IgD-negative memory B cell (primary cell): Measurements from ENCODE around the gene GATA1. TPM values are rescaled to one million over a fixed set of nuclear protein-coding genes. Genes with fewer than 3 reads are reported as not detected.

ENCODE experiments used
- H3K27ac Mint-ChIP-seq, 3 donors: one replicate each; pipeline ENCODE4 v1.8.0; 2020 to 2022; ENCODE audit warnings: mild to moderate bottlenecking in 3 of 3, mixed read lengths in 3 of 3, moderate library complexity in 1 of 3
- H3K27me3 Mint-ChIP-seq: one replicate; pipeline ENCODE4 v1.8.0; 2021; ENCODE audit warnings: mixed read lengths
- H3K36me3 Mint-ChIP-seq: one replicate; pipeline ENCODE4 v1.8.0; 2020; ENCODE audit warnings: mild to moderate bottlenecking, mixed read lengths
- H3K4me1 Mint-ChIP-seq, 3 donors: one replicate each; pipeline ENCODE4 v1.8.0; 2020 to 2022; ENCODE audit warnings: mixed read lengths in 3 of 3, mild to moderate bottlenecking in 1 of 3
- H3K4me3 Mint-ChIP-seq, 4 donors: one replicate each; pipeline ENCODE4 v1.8.0; 2020 to 2022; ENCODE audit warnings: mild to moderate bottlenecking in 4 of 4, mixed read lengths in 4 of 4, moderate library complexity in 3 of 4
- H3K9me3 Mint-ChIP-seq, 3 donors: one replicate each; pipeline ENCODE4 v1.8.0; 2020 to 2021; ENCODE audit warnings: mixed read lengths in 3 of 3, mild to moderate bottlenecking in 1 of 3
- polyA plus RNA-seq: library from polyadenylated mRNA; unstranded; fragments of 300-500 nt; fragmentation: Illumina TruSeq; gene quantifications from one replicate; pipeline ENCODE4 v1.2.3, GENCODE V29; 2021

GATA1 gene
- polyA plus RNA-seq, 1 donor from 2014 or later: not detected

- H3K27ac Mint-ChIP-seq: peak overlapping the region in 1 of 3 donors; percentile 68
- H3K4me1 Mint-ChIP-seq: peaks cover 4 to 12% (median 7%) of the 10 kb centered on the region in 3 donors
- H3K27me3 Mint-ChIP-seq: peaks cover 23% of the 10 kb centered on the region
- H3K9me3 Mint-ChIP-seq: peaks cover 0 to 2% (median 0%) of the 10 kb centered on the region in 3 donors
- no peak overlapping the region for H3K4me3 Mint-ChIP-seq
- H3K36me3 Mint-ChIP-seq: peaks cover 2% of the 10 kb centered on the region
Observed at GRCh38 chrX:48833542-48834138, 47.2 kb downstream of the GATA1 start.

GRCh38 chrX:48834383-48834709, 48.0 kb downstream of the GATA1 start:
- H3K9me3 Mint-ChIP-seq: peaks cover 0 to 2% (median 0%) of the 10 kb centered on the region in 3 donors
- H3K27me3 Mint-ChIP-seq: peaks cover 22% of the 10 kb centered on the region
- H3K4me3 Mint-ChIP-seq: peak overlapping the region in 3 of 4 donors; percentile 4 to 76 (median 13)
- no peak overlapping the region for H3K27ac Mint-ChIP-seq
- peaks cover 4 to 12% (median 7%) of the 10 kb centered on the region in 3 donors for H3K4me1 Mint-ChIP-seq
- H3K36me3 Mint-ChIP-seq: peaks cover 2% of the 10 kb centered on the region

- H3K27me3 Mint-ChIP-seq: peaks cover 17% of the 10 kb centered on the region
- peak within 1 kb of the TSS in 2 of 3 donors; percentile 23 to 52 for H3K27ac Mint-ChIP-seq
- peaks cover 0 to 2% (median 0%) of the 10 kb centered on the region in 3 donors for H3K9me3 Mint-ChIP-seq
- H3K4me1 Mint-ChIP-seq: peaks cover 4 to 12% (median 7%) of the 10 kb centered on the region in 3 donors
- peak within 1 kb of the TSS in 3 of 4 donors; percentile 69 to 90 (median 76) for H3K4me3 Mint-ChIP-seq
- H3K36me3 Mint-ChIP-seq: no peaks in the 10 kb centered on the region
Observed at GRCh38 chrX:48835524-48836329, 49.3 kb downstream of the GATA1 start, which contains the start of gene PCSK1N. PCSK1N (minus strand) TSS chrX:48835610; CDS start chrX:48835532, 78 bp downstream.

- no peaks in the 10 kb centered on the region for H3K36me3 Mint-ChIP-seq
- H3K27ac Mint-ChIP-seq: no peak overlapping the region
- no peak overlapping the region for H3K4me3 Mint-ChIP-seq
- peaks cover 0 to 4% (median 1%) of the 10 kb centered on the region in 3 donors for H3K9me3 Mint-ChIP-seq
- H3K27me3 Mint-ChIP-seq: peaks cover 14% of the 10 kb centered on the region
- H3K4me1 Mint-ChIP-seq: peaks cover 3 to 5% (median 4%) of the 10 kb centered on the region in 3 donors
Observed at GRCh38 chrX:48839686-48840085, 53.3 kb downstream of the GATA1 start.

Other genes starting within 250 kb of the GATA1 start
- gene TBC1D25, start 246.9 kb upstream of the GATA1 start, polyA plus RNA-seq: 22.8 TPM
- 278 TPM for gene RBM3, start 212.1 kb upstream of the GATA1 start, polyA plus RNA-seq
- 53.2 TPM for gene WDR13, start 189.1 kb upstream of the GATA1 start, polyA plus RNA-seq
- gene WAS, start 102.8 kb upstream of the GATA1 start, polyA plus RNA-seq: 26.5 TPM
- 8.6 TPM for gene SUV39H1, start 89.9 kb upstream of the GATA1 start, polyA plus RNA-seq
- not detected for gene GLOD5, start 24.8 kb upstream of the GATA1 start, polyA plus RNA-seq
- gene HDAC6, start 15.5 kb downstream of the GATA1 start, polyA plus RNA-seq: 20.1 TPM
- not detected for gene ERAS, start 39.9 kb downstream of the GATA1 start, polyA plus RNA-seq
- gene PCSK1N, start 49.0 kb downstream of the GATA1 start, polyA plus RNA-seq: 0.51 TPM
- 90.3 TPM for gene TIMM17B, start 111.2 kb downstream of the GATA1 start, polyA plus RNA-seq
- gene PQBP1, start 111.3 kb downstream of the GATA1 start, polyA plus RNA-seq: 99.8 TPM
- 9.6 TPM for gene SLC35A2, start 125.1 kb downstream of the GATA1 start, polyA plus RNA-seq
- 216 TPM for gene PIM2, start 132.4 kb downstream of the GATA1 start, polyA plus RNA-seq
- 30.2 TPM for gene OTUD5, start 171.0 kb downstream of the GATA1 start, polyA plus RNA-seq
- gene KCND1, start 185.3 kb downstream of the GATA1 start, polyA plus RNA-seq: 0.13 TPM
- gene GRIPAP1, start 215.7 kb downstream of the GATA1 start, polyA plus RNA-seq: 22.5 TPM